Activated T-cell treated with anti-CD3 and anti-CD28 coated beads for 4 hours (primary cell): ENCODE measurements around the gene MBOAT7.
"Not testable (repeated sequence)": the region's sequence is repeated elsewhere in the genome, so short reads cannot be mapped to it uniquely, and the experiment has no call there.

Experiments used
- DNase-seq: peaks from one replicate; pipeline ENCODE4 v3.0.0-alpha.2; 2020

MBOAT7 gene

DNA sequence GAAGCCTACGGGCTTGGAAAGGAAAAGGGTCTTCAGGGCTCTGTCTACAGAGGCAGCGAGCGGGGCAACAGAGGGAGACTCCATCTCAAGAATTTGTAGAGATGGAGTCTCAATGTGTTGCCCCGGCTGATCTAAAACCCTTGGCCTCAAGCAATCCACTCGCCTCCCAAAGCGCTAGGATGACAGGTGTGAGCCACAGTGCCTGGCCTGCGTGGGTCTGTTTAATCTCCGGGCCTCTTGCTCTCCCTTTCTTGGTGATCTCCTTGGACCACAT, 19.3 kb upstream of the MBOAT7 start:
- DNase-seq, result no peak

GRCh38 chr19:54207983-54208783, 18.8 kb upstream of the MBOAT7 start:
- DNase-seq, result peak; percentile 16

- no peak for DNase-seq
Measured at GRCh38 chr19:54207676-54207982, 18.2 kb upstream of the MBOAT7 start.

DNA sequence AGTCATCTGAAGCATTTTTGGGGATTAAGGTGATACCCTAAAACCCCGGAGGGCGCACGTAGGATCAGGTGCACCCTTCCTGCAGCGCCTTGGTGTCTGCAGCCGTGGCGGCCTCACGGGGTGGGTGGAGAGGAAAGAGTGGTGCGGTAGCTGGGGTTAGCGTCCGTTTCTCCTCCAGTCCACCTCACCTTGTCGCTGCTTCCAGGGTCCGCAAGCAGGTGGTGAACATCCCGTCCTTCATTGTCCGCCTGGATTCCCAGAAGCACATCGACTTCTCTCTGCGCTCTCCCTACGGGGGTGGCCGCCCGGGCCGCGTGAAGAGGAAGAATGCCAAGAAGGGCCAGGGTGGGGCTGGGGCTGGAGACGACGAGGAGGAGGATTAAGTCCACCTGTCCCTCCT, 17.8 kb upstream of the MBOAT7 start:
- DNase-seq, result not testable (repeated sequence)

GRCh38 chr19:54206831-54207177, 17.4 kb upstream of the MBOAT7 start:
- DNase-seq, result no peak

- DNase-seq, result no peak
Measured at GRCh38 chr19:54206030-54206830, 16.9 kb upstream of the MBOAT7 start.

DNA sequence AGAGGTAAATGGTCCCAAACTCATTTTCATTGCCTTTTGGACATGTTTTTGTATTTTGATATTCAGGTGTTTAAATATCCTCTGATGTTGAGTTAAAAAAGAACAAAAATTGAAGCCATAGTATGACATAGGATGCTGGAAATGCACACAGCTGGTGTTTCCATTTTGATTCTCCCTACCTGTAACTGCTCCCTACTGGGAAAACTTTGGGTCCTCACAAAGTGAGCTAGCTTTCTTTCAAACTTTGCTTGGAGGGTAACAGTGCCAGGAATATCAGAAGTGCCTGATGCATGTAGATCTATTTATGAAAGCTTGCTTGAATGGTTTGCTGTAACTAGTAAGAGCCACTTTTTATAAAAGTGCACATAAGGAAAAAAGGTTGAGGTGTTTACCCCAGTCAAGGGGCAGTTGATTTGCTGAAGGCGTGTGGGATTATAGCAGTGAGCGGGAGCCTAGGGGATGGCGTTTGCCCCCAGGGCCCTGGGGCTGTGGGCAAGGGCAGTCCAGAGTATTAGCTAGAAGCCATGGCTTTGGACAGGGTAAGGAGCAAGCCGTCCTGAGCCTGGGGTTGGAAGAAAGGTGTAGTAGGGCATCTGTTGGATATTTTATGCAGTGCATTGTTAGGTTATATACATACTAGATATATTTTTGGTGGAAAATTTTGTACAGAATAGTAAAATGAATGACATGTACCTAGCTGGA, 15.5 kb upstream of the MBOAT7 start:
- DNase-seq, result no peak

DNA sequence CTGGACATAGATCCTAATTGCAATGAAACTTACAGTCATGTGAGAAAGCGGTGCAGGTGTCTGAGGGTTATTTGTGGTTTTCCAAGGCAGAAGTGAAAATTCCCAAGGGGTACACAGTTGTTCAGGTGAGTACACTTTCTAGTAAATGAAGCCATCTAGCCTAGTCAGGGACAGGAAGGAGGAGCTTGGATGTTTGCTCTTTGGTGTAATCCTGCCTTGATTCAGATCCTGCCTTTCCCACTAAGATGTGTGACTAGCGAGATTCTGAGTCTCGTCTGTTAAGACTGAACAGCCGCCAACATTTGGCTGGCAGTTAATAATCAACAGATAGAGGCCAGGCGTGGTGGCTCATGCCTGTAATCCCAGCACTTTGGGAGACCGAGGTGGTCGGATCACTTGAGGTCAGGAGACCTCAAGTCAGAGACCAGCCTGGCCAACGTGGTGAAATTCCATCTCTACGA, 13.8 kb upstream of the MBOAT7 start:
- DNase-seq, result no peak

- no peak for DNase-seq
Measured at GRCh38 chr19:54201980-54202379, 12.6 kb upstream of the MBOAT7 start.

DNA sequence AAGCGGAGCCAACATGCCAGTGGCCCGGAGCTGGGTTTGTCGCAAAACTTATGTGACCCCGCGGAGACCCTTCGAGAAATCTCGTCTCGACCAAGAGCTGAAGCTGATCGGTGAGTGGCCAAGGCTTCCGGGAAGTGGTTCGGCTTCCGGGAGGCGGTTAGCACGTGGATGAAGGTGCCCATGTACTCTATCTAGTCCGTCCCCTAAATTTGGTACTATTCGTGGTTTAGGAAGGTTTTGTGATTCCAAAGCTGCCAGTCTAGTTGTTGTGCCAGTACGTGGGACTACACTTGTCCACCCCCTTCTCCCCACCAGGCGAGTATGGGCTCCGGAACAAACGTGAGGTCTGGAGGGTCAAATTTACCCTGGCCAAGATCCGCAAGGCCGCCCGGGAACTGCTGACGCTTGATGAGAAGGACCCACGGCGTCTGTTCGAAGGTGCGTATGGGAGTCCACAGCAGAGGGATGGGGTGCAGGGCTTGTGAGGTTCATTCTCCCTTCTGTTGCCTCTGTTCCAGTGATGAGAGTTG, 11.9 kb upstream of the MBOAT7 start:
- no peak for DNase-seq

DNA sequence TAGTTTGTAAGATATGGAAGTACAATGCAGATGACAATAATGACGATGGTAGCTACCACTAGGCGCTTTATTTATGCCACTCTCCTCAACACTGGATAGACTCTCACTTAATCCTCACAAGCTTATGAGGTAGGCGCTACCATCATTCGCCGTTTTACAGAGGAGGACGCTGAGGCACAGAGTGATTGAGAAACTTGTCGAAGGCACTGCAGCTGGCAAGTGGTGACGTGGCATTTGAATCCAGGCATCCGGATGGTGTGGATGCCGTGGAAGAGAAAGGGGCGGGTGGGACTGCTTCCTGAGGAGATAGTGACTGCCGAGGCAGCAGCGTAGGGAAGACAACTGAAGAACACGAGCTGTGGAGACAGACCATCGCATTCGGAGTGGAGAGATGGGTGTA, 10.0 kb upstream of the MBOAT7 start:
- DNase-seq, result no peak

DNA sequence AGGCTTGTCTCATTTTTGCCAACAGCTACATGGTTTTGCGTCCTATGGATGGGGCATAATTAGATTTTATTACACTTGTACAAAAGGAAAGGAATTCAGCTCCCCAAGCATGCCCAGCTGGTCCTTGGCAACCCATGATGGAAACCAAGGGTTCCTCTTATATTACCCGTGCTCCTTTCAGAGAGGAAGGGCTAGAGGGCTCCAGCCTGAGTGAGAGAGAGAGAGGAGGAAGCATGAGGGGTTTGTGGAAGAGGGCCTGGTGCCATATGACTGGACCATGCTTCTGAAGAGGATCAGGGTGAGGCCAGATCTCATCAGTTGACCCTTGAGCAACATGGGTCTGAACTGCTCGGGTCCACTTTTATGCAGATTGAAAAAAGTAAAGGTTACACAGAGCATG, 7.7 kb upstream of the MBOAT7 start:
- no peak for DNase-seq

DNA sequence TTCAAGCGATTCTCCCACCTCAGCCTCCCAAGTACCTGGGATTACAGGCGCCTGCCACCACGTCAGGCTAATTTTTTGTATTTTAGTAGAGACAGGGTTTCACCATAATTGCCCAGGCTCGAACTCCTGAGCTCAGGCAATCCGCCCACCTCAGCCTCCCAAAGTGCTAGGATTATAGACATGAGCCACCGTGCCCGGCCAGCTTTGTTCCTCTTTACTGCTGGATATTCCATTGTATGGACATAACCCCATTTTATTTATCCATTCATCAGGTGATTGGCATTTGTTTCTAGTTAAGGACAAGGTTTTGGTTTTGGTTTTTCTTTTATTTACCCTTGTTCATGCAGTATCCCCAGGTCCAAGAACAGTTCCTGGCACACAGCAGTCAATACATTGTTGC, 7.2 kb upstream of the MBOAT7 start:
- no peak for DNase-seq

GRCh38 chr19:54194463-54194862, 5.1 kb upstream of the MBOAT7 start:
- not testable (repeated sequence) for DNase-seq

GRCh38 chr19:54193011-54193410, 3.6 kb upstream of the MBOAT7 start:
- no peak for DNase-seq

GRCh38 chr19:54191811-54192453, 2.6 kb upstream of the MBOAT7 start:
- DNase-seq, result no peak

DNA sequence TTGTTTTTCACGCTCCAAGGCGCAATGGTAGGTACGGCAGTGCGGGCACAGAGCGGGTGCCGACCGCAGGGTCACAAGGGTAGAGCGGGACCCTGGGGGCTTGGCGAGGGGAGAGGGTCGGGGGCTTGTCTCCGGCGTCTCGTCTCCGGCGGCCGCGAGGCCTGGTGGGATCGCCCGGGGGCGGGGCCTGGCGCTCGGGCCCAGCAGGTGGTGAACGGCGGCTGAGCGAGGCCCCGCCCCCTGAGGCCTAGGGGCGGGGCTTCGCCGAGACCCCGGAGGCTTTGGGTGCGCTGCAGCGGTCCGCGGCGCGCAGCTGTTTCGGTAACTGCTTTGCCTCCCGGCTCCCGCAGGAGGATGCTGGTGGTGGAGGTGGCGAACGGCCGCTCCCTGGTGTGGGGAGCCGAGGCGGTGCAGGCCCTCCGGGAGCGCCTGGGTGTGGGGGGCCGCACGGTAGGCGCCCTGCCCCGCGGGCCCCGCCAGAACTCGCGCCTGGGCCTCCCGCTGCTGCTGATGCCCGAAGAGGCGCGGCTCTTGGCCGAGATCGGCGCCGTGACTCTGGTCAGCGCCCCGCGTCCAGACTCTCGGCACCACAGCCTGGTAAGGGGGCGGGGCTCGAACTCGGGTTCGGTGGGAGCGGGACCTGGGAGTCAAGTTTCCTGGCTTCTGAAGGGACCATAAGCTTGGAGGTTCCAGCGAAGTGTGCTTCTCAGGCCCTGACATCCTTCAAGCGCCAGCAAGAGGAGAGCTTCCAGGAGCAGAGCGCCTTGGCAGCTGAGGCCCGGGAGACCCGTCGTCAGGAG, 1.8 kb upstream of the MBOAT7 start, which contains the start of gene TSEN34:
Gene TSEN34 (plus strand): TSS at position 298 of the 800 bp plus-strand sequence. CDS start 57 bp downstream, at position 355.
- peak; percentile 78 for DNase-seq

DNA sequence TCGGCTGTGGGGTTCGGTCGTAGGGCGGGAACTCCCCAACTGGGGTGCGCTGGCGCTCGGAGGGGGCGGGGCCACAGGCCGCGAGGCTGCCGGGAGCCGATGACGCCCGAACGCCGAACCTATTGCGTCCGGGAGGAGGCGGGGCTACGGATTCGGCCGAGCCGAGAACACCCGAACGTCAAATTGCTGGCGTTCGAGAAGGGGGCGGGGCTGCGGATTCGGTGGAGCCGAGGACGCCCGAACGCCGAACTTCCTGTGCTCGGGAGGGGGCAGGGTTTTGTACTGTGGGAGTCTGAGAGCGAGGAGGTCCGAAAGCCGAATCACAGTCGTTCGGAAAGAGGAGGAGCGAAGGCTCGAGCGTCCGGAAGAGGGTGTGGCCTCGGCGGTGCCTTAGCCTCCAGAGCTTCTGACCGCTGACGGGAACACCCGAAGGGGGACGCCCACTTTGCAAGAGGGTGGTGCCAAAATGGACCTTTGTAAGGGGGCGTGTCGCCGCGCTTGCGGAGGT, 1.2 kb upstream of the MBOAT7 start:
- DNase-seq, result peak; percentile 100

GRCh38 chr19:54189735-54190502, 539 bp upstream of the MBOAT7 start:
- peak; percentile 100 for DNase-seq

GRCh38 chr19:54188215-54188871, 1.0 kb downstream of the MBOAT7 start:
- DNase-seq, result peak; percentile 68

GRCh38 chr19:54186934-54187381, 2.4 kb downstream of the MBOAT7 start:
- no peak for DNase-seq
